IMR-90 (cell line): ENCODE data around the gene CLEC2A. TPM values are rescaled to one million over a fixed set of nuclear protein-coding genes. Genes with fewer than 3 reads are reported as not detected.

Source experiments
- ATAC-seq: fragments of 200-7000 bp; cut with Tn5 transposase; 2 replicates; pipeline ENCODE4 v1.9.1; 2020; ENCODE audit warnings: low read depth, mild to moderate bottlenecking, moderate library complexity
- BruUV-seq: library from RNA; stranded (reverse); fragments of 400-500 nt; replicated peaks from 2 replicates; lab custom pipeline; 2021; lab: Mats Ljungman, UMichigan
- CTCF ChIA-PET: fragments of 300-600 bp; formaldehyde crosslinking; extraction: SDS; loops from one replicate; lab custom pipeline; 2021; ENCODE audit warnings: antibody characterized with exemption; lab: Yijun Ruan, JAX
- POLR2A ChIA-PET: fragments of 300-600 bp; sonication (Branson Sonifier 250); formaldehyde crosslinking; loops from one replicate; lab custom pipeline; 2022; ENCODE audit warnings: antibody characterized with exemption; ENCODE audit not compliant: unreplicated experiment; lab: Charles Lee
- DNase-seq: peaks from one replicate; pipeline ENCODE4 v3.0.0; 2013
- H2AFZ ChIP-seq: replicated peaks from 2 replicates; pipeline ENCODE3; 2013; ENCODE audit warnings: low read length, mild to moderate bottlenecking; ENCODE audit not compliant: poor library complexity
- H2AK5ac ChIP-seq: 2 replicates; pipeline ENCODE4 v1.6.1; 2013; ENCODE audit warnings: low read depth, low read length, inconsistent platforms
- H2AK9ac ChIP-seq: replicated peaks from 2 replicates; pipeline ENCODE3; 2013; ENCODE audit warnings: mild to moderate bottlenecking, low read depth, low read length, moderate library complexity; ENCODE audit not compliant: poor library complexity
- H2BK120ac ChIP-seq: 2 replicates; pipeline ENCODE4 v1.6.1; 2013; ENCODE audit warnings: low read depth, low read length, inconsistent platforms
- H2BK15ac ChIP-seq: 3 replicates; pipeline ENCODE4 v1.6.1; 2013; ENCODE audit warnings: low read depth, low read length, inconsistent platforms
- H2BK20ac ChIP-seq: 2 replicates; pipeline ENCODE4 v1.6.1; 2013; ENCODE audit warnings: low read depth, mild to moderate bottlenecking, inconsistent platforms, low read length, moderate library complexity
- H2BK5ac ChIP-seq: 2 replicates; pipeline ENCODE4 v1.6.1; 2013; ENCODE audit warnings: mild to moderate bottlenecking, low read depth, low read length, inconsistent platforms; ENCODE audit not compliant: poor library complexity, severe bottlenecking
- H3K14ac ChIP-seq: replicated peaks from 2 replicates; pipeline ENCODE4 v1.6.1; 2013; ENCODE audit warnings: low read depth, low read length, inconsistent platforms
- H3K18ac ChIP-seq: 2 replicates; pipeline ENCODE4 v1.6.1; 2013; ENCODE audit warnings: low read depth, low read length, control low read depth
- H3K23ac ChIP-seq: 2 replicates; pipeline ENCODE4 v1.6.1; 2013; ENCODE audit warnings: low read depth, low read length, inconsistent platforms
- H3K27ac ChIP-seq: 2 replicates; pipeline ENCODE4 v1.5.1; 2013; ENCODE audit warnings: mild to moderate bottlenecking, control low read depth, low read length; ENCODE audit not compliant: insufficient read depth
- H3K27me3 ChIP-seq: 2 replicates; pipeline ENCODE4 v1.6.1; 2013; ENCODE audit warnings: low read length; ENCODE audit not compliant: control insufficient read depth, insufficient read depth
- H3K36me3 ChIP-seq: 2 replicates; pipeline ENCODE4 v1.6.1; 2013; ENCODE audit warnings: low read length, mixed read lengths; ENCODE audit not compliant: control insufficient read depth, insufficient read depth
- H3K4ac ChIP-seq: 2 replicates; pipeline ENCODE4 v1.6.1; 2013; ENCODE audit warnings: low read depth, low read length, inconsistent platforms
- H3K4me1 ChIP-seq: 2 replicates; pipeline ENCODE4 v1.6.1; 2013; ENCODE audit warnings: low read length, mixed read lengths; ENCODE audit not compliant: control insufficient read depth, insufficient read depth
- H3K4me2 ChIP-seq: 2 replicates; pipeline ENCODE4 v1.6.1; 2013; ENCODE audit warnings: low read depth, mild to moderate bottlenecking, control low read depth, low read length, moderate library complexity
- H3K4me3 ChIP-seq: 2 replicates; pipeline ENCODE4 v1.5.1; 2013; ENCODE audit warnings: low read depth, mild to moderate bottlenecking, control low read depth, low read length, moderate library complexity; ENCODE audit not compliant: insufficient read depth
- H3K56ac ChIP-seq: 2 replicates; pipeline ENCODE4 v1.6.1; 2013; ENCODE audit warnings: low read length, inconsistent platforms; ENCODE audit not compliant: insufficient read depth; ENCODE audit errors: extremely low read depth
- H3K79me1 ChIP-seq, 2 experiments: 2 replicates each; pipeline ENCODE4 v1.6.1; 2013; ENCODE audit warnings: low read length in 2 of 2, inconsistent platforms in 1 of 2, low read depth in 1 of 2
- H3K9ac ChIP-seq: 2 replicates; pipeline ENCODE4 v1.6.1; 2013; ENCODE audit warnings: low read depth, low read length, control low read depth
- H3K9me1 ChIP-seq: 2 replicates; pipeline ENCODE4 v1.6.1; 2013; ENCODE audit warnings: low read length, inconsistent platforms; ENCODE audit not compliant: insufficient read depth
- H3K9me3 ChIP-seq: 2 replicates; pipeline ENCODE4 v1.6.1; 2013; ENCODE audit warnings: low read length; ENCODE audit not compliant: control insufficient read depth, insufficient read depth
- H4K20me1 ChIP-seq: 2 replicates; pipeline ENCODE4 v1.6.1; 2013; ENCODE audit warnings: low read length, inconsistent platforms; ENCODE audit not compliant: insufficient read depth
- H4K5ac ChIP-seq: 2 replicates; pipeline ENCODE4 v1.6.1; 2013; ENCODE audit warnings: mild to moderate bottlenecking, low read depth, low read length, control low read depth
- H4K8ac ChIP-seq, 2 experiments: 2 replicates each; pipeline ENCODE4 v1.6.1; 2013; ENCODE audit warnings: low read depth in 2 of 2, low read length in 2 of 2, control low read depth in 1 of 2, inconsistent platforms in 1 of 2
- H4K91ac ChIP-seq: 2 replicates; pipeline ENCODE4 v1.6.1; 2013; ENCODE audit warnings: low read depth, low read length, inconsistent platforms; ENCODE audit not compliant: insufficient read depth
- CEBPB ChIP-seq: IDR thresholded peaks from 2 replicates; pipeline ENCODE4 v1.6.1; 2012; ENCODE audit warnings: low read depth, low read length, improper control_type of control experiment
- CHD1 ChIP-seq: IDR thresholded peaks from 2 replicates; pipeline ENCODE4 v1.6.1; 2012; ENCODE audit warnings: low read depth, low read length, improper control_type of control experiment
- ELK1 ChIP-seq: fragments of 150-350 bp; IDR thresholded peaks from 2 replicates; pipeline ENCODE4 v1.6.1; 2016; ENCODE audit warnings: low read depth, mild to moderate bottlenecking, low read length, moderate library complexity, borderline replicate concordance
- NFE2L2 ChIP-seq: fragments of 150-350 bp; IDR thresholded peaks from 2 replicates; pipeline ENCODE4 v1.6.1; 2016; ENCODE audit warnings: low read depth, mild to moderate bottlenecking, low read length
- RFX5 ChIP-seq: IDR thresholded peaks from 2 replicates; pipeline ENCODE4 v1.8.0; 2012; ENCODE audit warnings: low read depth, mild to moderate bottlenecking, low read length, moderate library complexity
- SMC3 ChIP-seq: fragments of 150-350 bp; IDR thresholded peaks from 2 replicates; pipeline ENCODE4 v1.6.1; 2016; ENCODE audit warnings: low read depth, mild to moderate bottlenecking, antibody characterized with exemption, low read length, moderate library complexity
- WGBS, 2 experiments: methylation state at CpG; one replicate each; pipeline versions ENCODE4 v1.1.5 to v1.1.7; 2013; ENCODE audit warnings: missing lambda C conversion rate in 2 of 2; ENCODE audit not compliant: insufficient read length in 1 of 2; ENCODE audit errors: extremely low coverage in 2 of 2; 5-methylcytosine and 5-hydroxymethylcytosine counted together
- dilution Hi-C: fragments of 300-500 bp; cut with HindIII; formaldehyde crosslinking; loops from one replicate; pipeline ENCODE4 v1.14.3; 2018; ENCODE audit warnings: low sequenced_read_pairs; ENCODE audit not compliant: unreplicated experiment
- in situ Hi-C: fragments of 300-500 bp; cut with MboI; formaldehyde crosslinking; loops from 3 replicates; pipeline ENCODE4 v1.14.3; 2019; ENCODE audit warnings: low sequenced_read_pairs, inconsistent platforms, mixed read lengths
- intact Hi-C: fragments of 100-400 bp; cut with micrococcal nuclease; formaldehyde crosslinking; loops from 2 replicates; pipeline ENCODE4 v1.10.0; 2022
- polyA plus RNA-seq, 3 experiments: library from polyadenylated mRNA; depleted of rRNA; stranded (reverse); fragments of >200 nt; gene quantifications; 2 replicates each; pipeline ENCODE4 v1.2.3, GENCODE V29; 2012; ENCODE audit warnings: low replicate concordance in 1 of 3
- total RNA-seq: library from RNA; depleted of rRNA; stranded (reverse); fragments of >200 nt; gene quantifications from 2 replicates; pipeline ENCODE4 v1.2.3, GENCODE V29; 2012

CLEC2A gene
- total and polyA plus RNA-seq, 2 of the 4 experiments (the other 2 are of a cell fraction) = not detected

GRCh38 chr12:9908350-9908749 is 23.8 kb downstream of the CLEC2A start:
- intact Hi-C loops = no loop called here
- Histone ChIP-seq H3K9me1 (no peaks in the 10 kb centered on the region), H3K36me3 (no peaks in the 10 kb centered on the region), H2AK9ac (no peak overlapping the region), H3K4me1 (no peaks in the 10 kb centered on the region), H2AK5ac (no peak overlapping the region), H3K27ac (no peak overlapping the region), H3K56ac (no peak overlapping the region), H3K23ac (no peak overlapping the region), H3K9ac (no peak overlapping the region), H2BK20ac (no peak overlapping the region), H4K8ac (no peak overlapping the region), H3K4ac (no peak overlapping the region), H3K4me2 (no peak overlapping the region), H3K79me1 (no peaks in the 10 kb centered on the region), H4K91ac (no peak overlapping the region), H3K4me3 (no peak overlapping the region), H3K27me3 (no peaks in the 10 kb centered on the region), H3K9me3 (peaks cover 16% of the 10 kb centered on the region), H3K14ac (no peak overlapping the region), H2AFZ (no peak overlapping the region), H2BK120ac (no peak overlapping the region), H2BK5ac (no peak overlapping the region), H4K5ac (no peak overlapping the region), H3K18ac (no peak overlapping the region), H4K20me1 (no peaks in the 10 kb centered on the region), H2BK15ac (no peak overlapping the region)
- TF ChIP-seq RFX5 = no peak
- no peak for TF ChIP-seq NFE2L2
- no peak for TF ChIP-seq CEBPB
- TF ChIP-seq ELK1 = no peak
- no peak for TF ChIP-seq SMC3
- TF ChIP-seq CHD1 = no peak
- dilution Hi-C loops = no loop called here
- in situ Hi-C loops = no loop called here
- POLR2A ChIA-PET = no interaction called here
- WGBS, 2 experiments = no CpG with 5 or more reads among the region's 4 CpGs
- CTCF ChIA-PET = no interaction called here
- no TSS peak for BruUV-seq
- DNase-seq (no peak), ATAC-seq (no peak)
